OCI-LY7 (cell line): ENCODE data around the gene PPP1R9A.

Source experiments
- CTCF ChIP-seq: fragments of 200-600 bp; sonication (generic); conservative IDR thresholded peaks from 2 replicates; pipeline ENCODE4 v1.5.1; 2014; ENCODE audit warnings: mild to moderate bottlenecking, antibody characterized with exemption, low read length, moderate library complexity, mixed read lengths
- EZH2phosphoT487 ChIP-seq: fragments of 200-600 bp; sonication (generic); IDR thresholded peaks from 2 replicates; pipeline ENCODE4 v1.6.1; 2018; ENCODE audit warnings: low read depth, borderline replicate concordance, mild to moderate bottlenecking, mixed run types, antibody characterized with exemption, low read length, moderate library complexity, mixed read lengths

- TF ChIP-seq CTCF (no peak), EZH2phosphoT487 (no peak)
Measured at GRCh38 chr7:95141755-95142154, 234.4 kb downstream of the PPP1R9A start.
